Measurements from ENCODE around the gene CABP5.

The CABP5 gene

GRCh38 chr19:48029431-48029830, 14.4 kb downstream of the CABP5 start:
- DNase-seq, result no peak

- no peak for DNase-seq
Measured at GRCh38 chr19:48025480-48025879, 18.4 kb downstream of the CABP5 start.

GRCh38 chr19:48023518-48023917, 20.4 kb downstream of the CABP5 start:
- no peak for DNase-seq

GRCh38 chr19:48023011-48023410, 20.9 kb downstream of the CABP5 start:
- DNase-seq, result no peak

GRCh38 chr19:48020686-48021085, 23.2 kb downstream of the CABP5 start:
- no peak for DNase-seq

- no peak for DNase-seq
Measured at GRCh38 chr19:48010932-48011758, 32.7 kb downstream of the CABP5 start.

GRCh38 chr19:48006762-48007161, 37.1 kb downstream of the CABP5 start:
- no peak for DNase-seq

GRCh38 chr19:48004236-48004635, 39.6 kb downstream of the CABP5 start:
- DNase-seq, result no peak

GRCh38 chr19:48000846-48001245, 43.0 kb downstream of the CABP5 start:
- DNase-seq, result no peak

- DNase-seq, result no peak
Measured at GRCh38 chr19:47998800-47999199, 45.1 kb downstream of the CABP5 start.

GRCh38 chr19:47996230-47996727, 47.6 kb downstream of the CABP5 start:
- DNase-seq, result no peak

GRCh38 chr19:47994209-47994802, 49.6 kb downstream of the CABP5 start, which contains the start of gene ELSPBP1:
TSS of gene ELSPBP1 (plus strand) at chr19:47994632. CDS start at chr19:48008668, 14,036 bp downstream.
- no peak for DNase-seq

- no peak for DNase-seq
Measured at GRCh38 chr19:47992070-47992469, 51.8 kb downstream of the CABP5 start, which contains the start of gene BSPH1. TSS of gene BSPH1 (minus strand) at chr19:47992170. CDS start at chr19:47992081, 89 bp downstream.

GRCh38 chr19:47991191-47991808, 52.6 kb downstream of the CABP5 start:
- DNase-seq, result no peak

Data from CD4-positive, alpha-beta T cell treated with Interferon alpha-2 for 1 hour (primary cell).